ENCODE data around the gene CADM1.

DNA sequence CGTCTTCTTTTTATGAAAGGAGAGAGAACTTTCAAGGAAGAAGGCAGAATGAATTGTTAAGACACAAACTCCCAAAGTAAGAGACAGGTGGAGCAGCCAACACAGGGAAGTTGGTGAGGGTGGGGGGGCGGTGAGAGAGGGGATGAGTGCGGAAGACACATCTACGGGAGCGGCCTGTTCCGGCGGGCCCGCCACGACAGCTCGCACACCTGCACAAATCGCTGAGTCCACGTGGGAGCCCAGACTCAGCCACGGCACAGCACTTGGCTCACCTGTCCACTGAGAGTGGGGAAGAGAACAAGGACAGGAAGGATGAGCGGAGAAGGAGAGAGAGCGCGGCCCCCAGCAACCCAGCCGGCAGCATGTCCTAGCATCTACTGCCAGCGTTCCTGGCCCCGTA lies 331.1 kb downstream of the CADM1 start:
- TF ChIP-seq POLR2A (IDR thresholded peaks at IDR 0.05) = no peak
- TF ChIP-seq, protein P1, sequence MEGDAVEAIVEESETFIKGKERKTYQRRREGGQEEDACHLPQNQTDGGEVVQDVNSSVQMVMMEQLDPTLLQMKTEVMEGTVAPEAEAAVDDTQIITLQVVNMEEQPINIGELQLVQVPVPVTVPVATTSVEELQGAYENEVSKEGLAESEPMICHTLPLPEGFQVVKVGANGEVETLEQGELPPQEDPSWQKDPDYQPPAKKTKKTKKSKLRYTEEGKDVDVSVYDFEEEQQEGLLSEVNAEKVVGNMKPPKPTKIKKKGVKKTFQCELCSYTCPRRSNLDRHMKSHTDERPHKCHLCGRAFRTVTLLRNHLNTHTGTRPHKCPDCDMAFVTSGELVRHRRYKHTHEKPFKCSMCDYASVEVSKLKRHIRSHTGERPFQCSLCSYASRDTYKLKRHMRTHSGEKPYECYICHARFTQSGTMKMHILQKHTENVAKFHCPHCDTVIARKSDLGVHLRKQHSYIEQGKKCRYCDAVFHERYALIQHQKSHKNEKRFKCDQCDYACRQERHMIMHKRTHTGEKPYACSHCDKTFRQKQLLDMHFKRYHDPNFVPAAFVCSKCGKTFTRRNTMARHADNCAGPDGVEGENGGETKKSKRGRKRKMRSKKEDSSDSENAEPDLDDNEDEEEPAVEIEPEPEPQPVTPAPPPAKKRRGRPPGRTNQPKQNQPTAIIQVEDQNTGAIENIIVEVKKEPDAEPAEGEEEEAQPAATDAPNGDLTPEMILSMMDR (IDR thresholded peaks at IDR 0.05 in 4 of 5, conservative IDR thresholded peaks at IDR 0.05 in 1 of 5) = no peak

All from gastrocnemius medialis (tissue), 4 donors.